ENCODE measurements around the gene ADGRA1.

DNA sequence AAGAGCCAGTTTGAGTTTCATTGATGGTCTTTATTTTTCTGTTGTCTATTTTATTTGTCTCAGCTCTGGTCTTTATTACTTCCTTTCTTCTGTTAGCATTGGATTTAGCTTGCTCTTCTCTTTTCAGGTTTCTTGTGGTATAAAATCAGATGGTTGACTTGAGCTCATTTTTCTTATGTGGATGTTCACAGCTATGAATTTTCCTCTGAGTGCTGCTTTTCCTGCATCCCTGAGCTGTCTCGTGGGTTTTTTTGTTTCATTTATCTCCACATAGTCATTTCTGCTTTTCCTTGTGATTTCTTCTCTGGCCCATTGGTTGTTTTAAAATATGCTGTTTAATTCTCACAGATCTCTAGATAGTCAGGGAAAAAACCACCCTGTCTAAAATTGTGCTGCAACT is 19.7 kb downstream of the ADGRA1 start:
- TF ChIP-seq, protein P1, sequence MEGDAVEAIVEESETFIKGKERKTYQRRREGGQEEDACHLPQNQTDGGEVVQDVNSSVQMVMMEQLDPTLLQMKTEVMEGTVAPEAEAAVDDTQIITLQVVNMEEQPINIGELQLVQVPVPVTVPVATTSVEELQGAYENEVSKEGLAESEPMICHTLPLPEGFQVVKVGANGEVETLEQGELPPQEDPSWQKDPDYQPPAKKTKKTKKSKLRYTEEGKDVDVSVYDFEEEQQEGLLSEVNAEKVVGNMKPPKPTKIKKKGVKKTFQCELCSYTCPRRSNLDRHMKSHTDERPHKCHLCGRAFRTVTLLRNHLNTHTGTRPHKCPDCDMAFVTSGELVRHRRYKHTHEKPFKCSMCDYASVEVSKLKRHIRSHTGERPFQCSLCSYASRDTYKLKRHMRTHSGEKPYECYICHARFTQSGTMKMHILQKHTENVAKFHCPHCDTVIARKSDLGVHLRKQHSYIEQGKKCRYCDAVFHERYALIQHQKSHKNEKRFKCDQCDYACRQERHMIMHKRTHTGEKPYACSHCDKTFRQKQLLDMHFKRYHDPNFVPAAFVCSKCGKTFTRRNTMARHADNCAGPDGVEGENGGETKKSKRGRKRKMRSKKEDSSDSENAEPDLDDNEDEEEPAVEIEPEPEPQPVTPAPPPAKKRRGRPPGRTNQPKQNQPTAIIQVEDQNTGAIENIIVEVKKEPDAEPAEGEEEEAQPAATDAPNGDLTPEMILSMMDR (IDR thresholded peaks at IDR 0.05), result no peak
- TF ChIP-seq POLR2A (IDR thresholded peaks at IDR 0.05), result no peak

All from prostate gland (tissue), 2 donors.